Measurements from ENCODE around the gene SYDE2. TPM values are rescaled to one million over a fixed set of nuclear protein-coding genes. Genes with fewer than 3 reads are reported as not detected.

Gene SYDE2
- total RNA-seq, 2 donors from 2014 or later: 15.4 to 21.8 TPM

DNA sequence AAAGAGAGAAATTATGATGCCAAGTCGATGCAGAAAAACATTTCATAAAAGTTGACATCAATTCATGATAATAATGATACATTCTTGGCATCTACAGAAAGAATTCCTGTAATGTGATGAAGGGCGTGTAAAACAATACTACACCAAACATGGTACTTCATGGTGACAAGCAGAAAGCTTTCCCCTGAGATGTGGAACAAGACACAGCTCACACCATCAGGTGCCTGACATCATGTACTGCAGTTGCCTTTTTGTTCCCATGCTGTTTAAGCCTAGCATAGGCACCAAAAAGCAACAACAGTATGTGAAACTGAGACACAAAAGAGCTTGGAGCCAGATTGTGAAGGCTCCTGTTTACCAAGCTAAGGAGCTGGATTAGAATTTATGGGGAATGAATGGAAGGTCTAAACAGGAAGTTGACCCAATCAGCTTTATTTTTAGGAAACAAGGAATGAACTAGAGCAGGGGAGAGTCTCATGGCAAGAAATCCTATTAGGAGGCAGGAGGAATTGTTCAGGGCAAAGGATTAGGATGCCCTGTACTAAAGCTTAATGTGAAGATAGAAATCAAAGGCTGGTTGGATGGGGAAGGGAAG, 67.2 kb downstream of the SYDE2 start:
- DNase-seq (ENCODE audit: low spot score): no peak
- peak overlapping the region; percentile 33 to 71 for H3K27ac ChIP-seq
- no peaks in the 10 kb centered on the region for H3K36me3 ChIP-seq
- peaks cover 0 to 7% of the 10 kb centered on the region in 2 donors for H3K4me1 ChIP-seq
- H3K9me3 ChIP-seq: no peaks in the 10 kb centered on the region
- H3K4me3 ChIP-seq: no peak overlapping the region
- TF ChIP-seq CTCF (IDR thresholded peaks at IDR 0.05): no peak
- no peaks in the 10 kb centered on the region for H3K27me3 ChIP-seq

- Histone ChIP-seq H3K9me3 (no peaks in the 10 kb centered on the region), H3K4me1 (peaks cover 0 to under 1% of the 10 kb centered on the region in 2 donors), H3K27me3 (no peaks in the 10 kb centered on the region), H3K27ac (peak overlapping the region; percentile 33 to 71), H3K36me3 (no peaks in the 10 kb centered on the region), H3K4me3 (no peak overlapping the region)
- no peak for TF ChIP-seq CTCF (IDR thresholded peaks at IDR 0.05)
- DNase-seq (ENCODE audit: low spot score): no peak
Measured at GRCh38 chr1:85132078-85132720, 68.6 kb downstream of the SYDE2 start.

GRCh38 chr1:85128316-85128715, 72.5 kb downstream of the SYDE2 start:
- Histone ChIP-seq H3K4me3 (no peak overlapping the region), H3K27me3 (no peaks in the 10 kb centered on the region), H3K27ac (no peak overlapping the region), H3K9me3 (no peaks in the 10 kb centered on the region), H3K4me1 (no peaks in the 10 kb centered on the region), H3K36me3 (no peaks in the 10 kb centered on the region)
- DNase-seq (ENCODE audit: low spot score): no peak
- no peak for TF ChIP-seq CTCF (IDR thresholded peaks at IDR 0.05)

- no peaks in the 10 kb centered on the region for H3K36me3 ChIP-seq
- no peaks in the 10 kb centered on the region for H3K9me3 ChIP-seq
- no peak overlapping the region for H3K27ac ChIP-seq
- H3K4me1 ChIP-seq: no peaks in the 10 kb centered on the region
- no peak overlapping the region for H3K4me3 ChIP-seq
- DNase-seq (ENCODE audit: low spot score): no peak
- no peaks in the 10 kb centered on the region for H3K27me3 ChIP-seq
- TF ChIP-seq CTCF (IDR thresholded peaks at IDR 0.05): no peak
Measured at GRCh38 chr1:85125891-85126290, 74.9 kb downstream of the SYDE2 start.

DNA sequence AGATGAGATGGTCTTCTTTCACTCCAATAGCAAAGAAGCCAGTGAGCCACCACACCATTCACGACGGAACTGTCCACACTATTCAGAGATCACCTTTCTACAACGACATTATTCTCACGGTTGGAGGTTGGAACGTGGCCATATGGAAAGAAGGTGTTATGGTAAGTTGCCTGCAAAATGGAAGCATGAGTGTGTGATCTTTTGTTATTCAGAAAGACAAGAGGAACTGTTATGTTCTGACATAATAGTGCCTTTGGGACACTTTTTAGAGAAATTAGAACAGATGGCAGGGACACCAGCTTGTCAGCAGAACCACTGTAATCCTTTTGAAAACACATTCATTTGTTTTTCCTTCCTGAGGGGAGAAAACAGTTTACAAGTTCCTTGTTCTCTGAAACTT, 76.7 kb downstream of the SYDE2 start:
- Histone ChIP-seq H3K27ac (no peak overlapping the region), H3K9me3 (no peaks in the 10 kb centered on the region), H3K27me3 (no peaks in the 10 kb centered on the region), H3K36me3 (no peaks in the 10 kb centered on the region), H3K4me1 (no peaks in the 10 kb centered on the region), H3K4me3 (no peak overlapping the region)
- DNase-seq (ENCODE audit: low spot score): no peak
- no peak for TF ChIP-seq CTCF (IDR thresholded peaks at IDR 0.05)

- Histone ChIP-seq H3K4me3 (no peak overlapping the region), H3K9me3 (no peaks in the 10 kb centered on the region), H3K27me3 (no peaks in the 10 kb centered on the region), H3K4me1 (no peaks in the 10 kb centered on the region), H3K36me3 (no peaks in the 10 kb centered on the region), H3K27ac (no peak overlapping the region)
- no peak for DNase-seq (ENCODE audit: low spot score)
- TF ChIP-seq CTCF (IDR thresholded peaks at IDR 0.05): no peak
Measured at GRCh38 chr1:85122169-85122568, 78.6 kb downstream of the SYDE2 start.

Data from right atrium auricular region (tissue), 2 donors.